ENCODE results near the gene PEX1. TPM values are rescaled to one million over a fixed set of nuclear protein-coding genes. Genes with fewer than 3 reads are reported as not detected.
"Not testable (repeated sequence)": the region's sequence is repeated elsewhere in the genome, so short reads cannot be mapped to it uniquely, and the experiment has no call there.

The PEX1 gene
- total RNA-seq, 2 experiments from 2014 or later = 12.9 to 13.2 TPM

DNA sequence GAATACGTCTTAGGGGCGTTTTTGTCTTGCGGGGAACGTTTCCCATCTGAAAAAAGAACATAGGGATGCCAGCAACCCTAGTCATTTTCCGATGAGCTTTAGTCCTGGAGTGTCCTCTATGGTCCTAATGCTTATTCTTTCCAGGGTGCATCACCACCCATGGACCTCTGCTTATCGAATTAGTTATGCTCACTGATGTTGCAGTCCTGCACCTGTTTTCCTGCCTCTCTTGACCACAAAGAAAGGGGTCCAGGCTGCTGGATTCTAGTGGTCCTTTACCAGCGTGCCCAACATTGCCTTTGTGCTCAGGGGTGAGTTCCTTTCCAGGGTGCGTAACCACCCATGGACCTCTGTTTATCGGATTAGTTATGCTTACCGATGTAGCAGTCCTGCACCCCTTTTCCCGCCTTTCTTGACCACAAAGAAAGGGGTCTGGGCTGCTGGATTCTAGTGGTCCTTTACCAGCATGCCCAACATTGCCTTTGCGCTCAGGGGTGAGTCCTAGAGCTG lies 53.0 kb downstream of the PEX1 start:
- DNase-seq; H3K27ac Mint-ChIP-seq; H3K4me1 Mint-ChIP-seq (ENCODE audit: low read depth); intact Hi-C loops (cut with micrococcal nuclease); H3K4me3 Mint-ChIP-seq; H3K9me3 Mint-ChIP-seq; H3K27me3 Mint-ChIP-seq (ENCODE audit: low read depth); H3K36me3 Mint-ChIP-seq (ENCODE audit: low read depth): not testable (repeated sequence)
- CTCF ChIA-PET = interaction anchor here (1.2 kb wide), 1 partner anchor 14 kb away, joined by 4 read pairs; no protein-coding TSS in a partner anchor

DNA sequence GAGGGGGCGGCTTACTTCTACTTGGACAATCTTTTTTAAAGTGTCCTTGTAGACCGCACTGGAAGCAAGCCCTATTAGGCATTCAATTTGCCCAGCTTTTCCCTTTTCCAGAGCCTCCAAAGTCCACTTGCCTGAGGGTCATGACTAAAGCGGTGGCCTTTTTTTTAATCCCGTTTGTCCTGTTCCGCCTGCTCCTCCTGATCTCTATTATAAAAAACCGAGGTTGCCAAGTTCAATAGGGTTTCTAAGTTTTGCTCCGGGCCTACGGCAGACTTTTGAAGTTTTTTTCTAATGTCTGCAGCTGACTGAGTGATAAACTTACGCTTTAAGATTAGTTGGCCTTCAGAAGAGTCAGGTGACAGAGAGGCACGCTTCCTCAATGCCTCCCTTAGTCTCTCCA lies 54.3 kb downstream of the PEX1 start:
- intact Hi-C loops (cut with micrococcal nuclease) = not testable (repeated sequence)

DNA sequence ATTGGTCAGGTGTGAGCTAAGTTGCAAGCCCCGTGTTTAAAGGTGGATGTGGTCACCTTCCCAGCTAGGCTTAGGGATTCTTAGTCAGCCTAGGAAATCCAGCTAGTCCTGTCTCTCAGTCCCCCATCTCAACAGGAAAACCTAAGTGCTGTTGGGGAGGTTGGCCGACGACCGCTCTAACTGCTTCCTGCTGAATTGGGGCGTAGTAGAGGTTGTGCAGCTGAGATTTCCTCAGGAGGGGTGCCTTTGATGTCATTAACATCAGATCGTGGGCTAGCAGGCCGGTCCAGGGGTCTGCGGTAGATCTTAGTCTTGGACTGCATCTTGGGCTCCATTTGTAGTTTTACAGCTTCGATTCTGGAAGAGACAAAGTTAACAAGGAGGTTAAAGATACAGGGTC lies 59.7 kb downstream of the PEX1 start:
- H3K27me3 Mint-ChIP-seq (ENCODE audit: low read depth); H3K27ac Mint-ChIP-seq; DNase-seq; H3K4me3 Mint-ChIP-seq; H3K4me1 Mint-ChIP-seq (ENCODE audit: low read depth); H3K9me3 Mint-ChIP-seq; intact Hi-C loops (cut with micrococcal nuclease): not testable (repeated sequence)
- CTCF ChIA-PET = interaction anchor here (0.7 kb wide), 1 partner anchor 21 kb away, joined by 4 read pairs; the partner anchor contains the start of gene GATAD1
- peaks cover 11% of the 10 kb centered on the region for H3K36me3 Mint-ChIP-seq (ENCODE audit: low read depth)

More for the DNA sequence above, 54.3 kb downstream of the PEX1 start:
- DNase-seq; H3K9me3 Mint-ChIP-seq; H3K27ac Mint-ChIP-seq; H3K27me3 Mint-ChIP-seq (ENCODE audit: low read depth); CTCF ChIA-PET; H3K4me3 Mint-ChIP-seq; H3K4me1 Mint-ChIP-seq (ENCODE audit: low read depth); H3K36me3 Mint-ChIP-seq (ENCODE audit: low read depth): not testable (repeated sequence)

DNA sequence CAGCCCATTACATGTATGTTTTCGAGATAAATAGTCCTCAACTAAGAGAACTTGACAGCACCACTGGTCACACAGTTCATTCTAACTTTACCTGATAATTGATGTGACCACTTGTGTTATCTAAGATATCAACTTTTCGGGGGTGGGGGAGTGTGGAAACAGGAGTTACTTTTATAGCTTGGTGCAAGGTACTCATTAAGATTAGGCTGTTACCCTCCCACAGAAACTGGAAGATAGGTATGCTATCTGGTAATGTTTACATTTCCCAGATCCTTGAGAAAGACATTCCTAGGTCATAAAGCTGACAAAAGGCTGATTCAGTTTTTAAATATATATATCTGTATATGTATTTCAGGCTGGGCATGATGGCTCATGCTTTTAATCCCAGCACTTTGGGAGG lies 61.6 kb downstream of the PEX1 start:
- CTCF ChIA-PET = no interaction called here
- DNase-seq = no peak
- H3K27ac Mint-ChIP-seq = no peak overlapping the region
- H3K36me3 Mint-ChIP-seq (ENCODE audit: low read depth) = peaks cover 11% of the 10 kb centered on the region
- intact Hi-C loops (cut with micrococcal nuclease) = no loop called here
- no peak overlapping the region for H3K4me3 Mint-ChIP-seq
- H3K4me1 Mint-ChIP-seq (ENCODE audit: low read depth) = no peaks in the 10 kb centered on the region
- H3K9me3 Mint-ChIP-seq = peaks cover 8% of the 10 kb centered on the region
- H3K27me3 Mint-ChIP-seq (ENCODE audit: low read depth) = no peaks in the 10 kb centered on the region

DNA sequence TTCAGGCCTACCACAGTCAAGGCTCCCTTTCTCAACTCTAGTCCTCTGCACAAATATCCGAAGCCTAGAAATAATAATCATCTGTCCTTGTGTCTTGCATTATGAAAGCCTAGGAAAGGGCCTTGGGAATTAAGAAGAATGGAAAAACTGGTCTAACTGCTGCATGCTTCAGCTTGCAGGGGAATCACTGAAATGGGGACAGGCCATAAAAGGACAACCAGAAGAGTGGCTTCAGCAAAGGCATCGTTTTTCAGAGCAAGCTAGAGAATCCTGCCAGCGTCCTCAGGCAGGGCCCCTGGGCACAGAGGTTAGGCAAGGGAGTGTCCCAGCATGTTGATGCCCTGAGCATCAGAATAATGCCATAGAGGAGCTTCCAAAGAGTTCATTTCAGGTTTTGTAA lies 63.8 kb downstream of the PEX1 start:
- CTCF ChIA-PET = no interaction called here
- Mint-ChIP-seq H3K27me3 (ENCODE audit: low read depth) (no peaks in the 10 kb centered on the region), H3K4me1 (ENCODE audit: low read depth) (no peaks in the 10 kb centered on the region), H3K4me3 (no peak overlapping the region), H3K27ac (no peak overlapping the region), H3K9me3 (peaks cover 8% of the 10 kb centered on the region), H3K36me3 (ENCODE audit: low read depth) (peaks cover 10% of the 10 kb centered on the region)
- intact Hi-C loops (cut with micrococcal nuclease) = loop anchor here (5.0 kb wide), 2 partner anchors 582 to 1382 kb away; partner anchors contain the start of gene MTERF1
- DNase-seq = no peak

DNA sequence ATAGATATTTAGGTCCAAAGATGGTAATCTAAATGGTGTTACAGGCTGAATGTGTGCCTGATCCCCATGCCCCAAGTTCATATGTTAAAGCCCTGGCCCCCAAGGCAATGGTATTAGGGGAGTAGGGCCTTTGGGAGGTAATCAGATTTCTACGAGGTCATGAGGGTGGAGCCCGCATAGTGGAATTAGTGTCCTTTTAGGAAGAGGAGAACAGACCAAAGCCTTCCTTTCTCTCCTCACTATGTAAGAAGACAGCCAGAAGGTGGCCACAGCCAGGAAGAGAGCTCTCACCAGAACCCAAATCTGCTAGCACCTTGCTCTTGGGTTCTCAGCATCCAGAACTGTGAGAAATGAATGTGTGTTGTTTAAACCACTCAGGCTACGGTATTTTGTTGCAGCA lies 65.8 kb downstream of the PEX1 start:
- H3K4me3 Mint-ChIP-seq = no peak overlapping the region
- H3K36me3 Mint-ChIP-seq (ENCODE audit: low read depth) = peaks cover 1% of the 10 kb centered on the region
- intact Hi-C loops (cut with micrococcal nuclease) = loop anchor here (5.0 kb wide), 2 partner anchors 580 to 1380 kb away; partner anchors contain the start of gene MTERF1
- no peak overlapping the region for H3K27ac Mint-ChIP-seq
- no peak for DNase-seq
- H3K27me3 Mint-ChIP-seq (ENCODE audit: low read depth) = no peaks in the 10 kb centered on the region
- no peaks in the 10 kb centered on the region for H3K4me1 Mint-ChIP-seq (ENCODE audit: low read depth)
- H3K9me3 Mint-ChIP-seq = no peaks in the 10 kb centered on the region
- CTCF ChIA-PET = interaction anchor here (5.8 kb wide), 1 partner anchor 15 kb away, joined by 43 read pairs; the partner anchor contains the start of gene GATAD1

DNA sequence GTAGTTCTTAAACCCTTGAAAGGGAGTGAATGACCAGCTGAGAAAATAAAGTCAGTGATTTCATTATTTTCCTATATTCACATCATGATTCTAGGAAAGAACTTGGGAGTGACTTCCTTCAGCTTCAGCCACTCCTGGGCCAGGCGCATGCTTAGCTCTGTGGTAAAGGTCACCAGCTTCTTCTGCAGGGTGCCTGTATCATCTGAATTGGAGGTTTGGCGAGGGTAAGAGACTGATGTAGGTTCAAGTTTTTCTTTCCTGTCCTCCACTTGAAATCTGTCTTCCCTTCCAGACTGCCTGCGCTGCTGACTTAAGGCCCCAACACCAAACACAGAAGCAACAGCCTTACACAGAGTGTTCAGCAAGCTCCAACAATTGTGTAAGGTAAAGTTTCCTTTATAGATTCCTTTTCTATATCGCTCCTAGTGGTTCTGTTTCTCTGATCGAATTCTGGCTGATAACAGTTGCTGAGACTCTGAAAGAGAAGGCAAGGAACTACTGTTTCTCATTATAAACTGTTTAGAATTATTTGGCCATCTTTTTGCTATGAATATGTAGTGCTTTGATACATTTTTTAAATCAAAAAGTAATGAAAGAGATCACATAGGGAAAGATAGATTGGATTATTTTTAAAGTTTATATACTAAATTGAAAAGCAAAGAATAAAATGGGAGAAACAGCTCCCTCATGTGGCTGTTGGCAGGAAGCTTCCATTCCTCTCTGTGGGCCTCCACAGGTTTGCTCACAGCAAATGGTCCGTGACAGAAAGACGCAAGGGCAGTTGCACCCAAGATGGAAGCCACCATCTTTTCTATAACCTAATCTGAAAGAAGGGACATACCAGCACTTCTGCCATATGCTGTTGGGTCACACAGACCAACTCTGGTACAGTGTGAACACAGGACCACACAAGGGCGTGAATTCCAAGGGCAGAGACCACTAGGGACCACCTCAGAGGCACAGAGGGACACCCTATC lies 67.0 kb downstream of the PEX1 start:
- CTCF ChIA-PET = interaction anchor here (0.5 to 5.8 kb wide), 20 partner anchors 8 to 1833 kb away, joined by 3 to 43 read pairs (median 4); partner anchors contain the start of gene GATAD1
- peak; percentile 53 for DNase-seq
- Mint-ChIP-seq H3K4me3 (no peak overlapping the region), H3K27me3 (ENCODE audit: low read depth) (no peaks in the 10 kb centered on the region), H3K9me3 (no peaks in the 10 kb centered on the region), H3K36me3 (ENCODE audit: low read depth) (peaks cover 4% of the 10 kb centered on the region), H3K27ac (no peak overlapping the region), H3K4me1 (ENCODE audit: low read depth) (no peaks in the 10 kb centered on the region)
- intact Hi-C loops (cut with micrococcal nuclease) = loop anchor here (1.0 to 5.0 kb wide), 5 partner anchors 37 to 1379 kb away; partner anchors contain the start of genes LRRD1 and MTERF1

DNA sequence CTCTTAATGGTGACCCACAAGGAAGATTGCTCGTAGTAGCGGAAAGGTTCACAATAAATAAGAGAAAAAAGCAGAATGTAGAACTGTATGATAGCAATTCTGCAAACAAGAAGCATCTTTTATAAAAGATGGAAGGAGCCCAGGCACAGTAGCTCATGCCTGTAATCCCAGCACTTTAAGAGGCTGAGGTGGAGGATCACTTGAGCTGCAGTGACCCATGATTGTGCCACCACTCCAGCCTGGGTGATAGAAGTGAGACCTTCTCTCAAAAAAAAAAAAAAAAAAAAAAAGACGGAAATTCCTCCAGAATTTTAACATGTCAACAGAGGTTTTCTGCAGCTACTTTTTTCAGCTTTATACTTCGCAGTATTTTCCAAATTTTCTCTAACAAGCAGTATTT lies 67.8 kb downstream of the PEX1 start:
- Mint-ChIP-seq H3K27me3 (ENCODE audit: low read depth) (no peaks in the 10 kb centered on the region), H3K4me1 (ENCODE audit: low read depth) (no peaks in the 10 kb centered on the region), H3K36me3 (ENCODE audit: low read depth) (peaks cover 9% of the 10 kb centered on the region), H3K4me3 (no peak overlapping the region), H3K27ac (no peak overlapping the region), H3K9me3 (no peaks in the 10 kb centered on the region)
- CTCF ChIA-PET = interaction anchor here (0.5 to 5.8 kb wide), 14 partner anchors 8 to 307 kb away, joined by 3 to 43 read pairs (median 4); partner anchors contain the start of gene GATAD1
- intact Hi-C loops (cut with micrococcal nuclease) = loop anchor here (5.0 kb wide), 2 partner anchors 578 to 1378 kb away; partner anchors contain the start of gene MTERF1
- no peak for DNase-seq

DNA sequence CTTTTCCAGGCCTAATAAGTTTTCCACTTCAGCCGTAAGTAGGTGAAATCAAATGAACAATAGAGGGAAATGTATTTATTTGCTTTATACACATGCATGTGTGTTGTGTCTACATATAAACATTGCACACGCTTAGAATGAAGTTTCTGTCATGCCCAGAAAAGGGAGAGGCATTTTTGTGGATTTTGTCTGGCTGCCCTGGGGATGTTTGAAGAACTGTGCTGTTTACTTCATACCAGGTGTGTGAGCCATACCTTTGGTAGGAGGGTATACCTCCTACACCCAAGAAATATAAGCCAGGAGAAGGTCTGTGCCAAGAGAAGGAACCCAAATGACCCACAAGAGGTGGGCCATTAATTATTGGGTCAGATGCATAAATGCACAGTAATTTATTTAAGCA lies 68.2 kb downstream of the PEX1 start:
- Mint-ChIP-seq H3K4me1 (ENCODE audit: low read depth) (no peaks in the 10 kb centered on the region), H3K36me3 (ENCODE audit: low read depth) (peaks cover 9% of the 10 kb centered on the region), H3K27me3 (ENCODE audit: low read depth) (no peaks in the 10 kb centered on the region), H3K4me3 (no peak overlapping the region), H3K27ac (no peak overlapping the region), H3K9me3 (no peaks in the 10 kb centered on the region)
- CTCF ChIA-PET = interaction anchor here (0.6 to 5.8 kb wide), 8 partner anchors 10 to 284 kb away, joined by 4 to 43 read pairs (median 6); partner anchors contain the start of gene GATAD1
- no peak for DNase-seq
- intact Hi-C loops (cut with micrococcal nuclease) = loop anchor here (5.0 kb wide), 2 partner anchors 578 to 1378 kb away; partner anchors contain the start of gene MTERF1

DNA sequence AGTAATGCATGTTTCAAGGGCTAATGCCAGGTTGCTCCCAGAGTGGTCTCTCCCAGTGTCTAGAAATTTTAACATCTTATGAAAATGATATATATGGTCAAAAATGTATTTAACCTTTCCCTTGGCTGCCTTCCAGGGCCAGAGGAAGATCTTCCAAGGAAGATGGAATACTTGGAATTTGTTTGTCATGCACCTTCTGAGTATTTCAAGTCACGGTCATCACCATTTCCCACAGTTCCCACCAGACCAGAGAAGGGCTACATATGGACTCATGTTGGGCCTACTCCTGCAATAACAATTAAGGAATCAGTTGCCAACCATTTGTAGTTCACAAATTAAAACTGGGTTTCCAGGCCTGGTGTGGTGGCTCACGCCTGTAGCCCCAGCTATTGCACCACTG lies 72.1 kb downstream of the PEX1 start:
- CTCF ChIA-PET = no interaction called here

DNA sequence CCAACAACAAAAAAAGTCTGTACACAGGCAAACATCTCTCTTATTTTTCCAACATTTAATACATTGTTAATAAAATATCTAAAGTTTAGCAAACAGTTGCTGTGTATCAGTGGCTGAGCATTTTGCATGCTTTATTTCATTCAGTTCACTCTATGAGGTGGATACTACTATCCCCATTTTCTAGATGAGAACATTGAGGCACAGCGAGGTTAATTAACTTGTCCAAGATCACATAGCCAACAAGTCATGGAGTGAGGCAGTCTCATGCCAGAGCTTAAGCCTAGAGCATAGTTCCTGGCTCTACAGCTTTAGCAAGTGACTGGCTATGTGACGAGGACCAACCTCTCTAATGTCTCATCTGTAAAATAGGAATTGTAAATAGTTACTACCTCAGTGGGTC lies 76.7 kb downstream of the PEX1 start:
- Mint-ChIP-seq H3K27me3 (ENCODE audit: low read depth) (no peaks in the 10 kb centered on the region), H3K4me1 (ENCODE audit: low read depth) (peaks cover 6% of the 10 kb centered on the region), H3K27ac (no peak overlapping the region), H3K4me3 (no peak overlapping the region), H3K9me3 (no peaks in the 10 kb centered on the region), H3K36me3 (ENCODE audit: low read depth) (peaks cover 22% of the 10 kb centered on the region)
- CTCF ChIA-PET = interaction anchor here (1.1 kb wide), 1 partner anchor 510 kb away, joined by 3 read pairs; no protein-coding TSS in a partner anchor
- intact Hi-C loops (cut with micrococcal nuclease) = no loop called here
- DNase-seq = no peak

More for the DNA sequence above, 72.1 kb downstream of the PEX1 start:
- Mint-ChIP-seq H3K4me3 (no peak overlapping the region), H3K36me3 (ENCODE audit: low read depth) (peaks cover 12% of the 10 kb centered on the region), H3K9me3 (no peaks in the 10 kb centered on the region), H3K4me1 (ENCODE audit: low read depth) (no peaks in the 10 kb centered on the region), H3K27ac (no peak overlapping the region), H3K27me3 (ENCODE audit: low read depth) (no peaks in the 10 kb centered on the region)
- DNase-seq = no peak
- intact Hi-C loops (cut with micrococcal nuclease) = no loop called here

DNA sequence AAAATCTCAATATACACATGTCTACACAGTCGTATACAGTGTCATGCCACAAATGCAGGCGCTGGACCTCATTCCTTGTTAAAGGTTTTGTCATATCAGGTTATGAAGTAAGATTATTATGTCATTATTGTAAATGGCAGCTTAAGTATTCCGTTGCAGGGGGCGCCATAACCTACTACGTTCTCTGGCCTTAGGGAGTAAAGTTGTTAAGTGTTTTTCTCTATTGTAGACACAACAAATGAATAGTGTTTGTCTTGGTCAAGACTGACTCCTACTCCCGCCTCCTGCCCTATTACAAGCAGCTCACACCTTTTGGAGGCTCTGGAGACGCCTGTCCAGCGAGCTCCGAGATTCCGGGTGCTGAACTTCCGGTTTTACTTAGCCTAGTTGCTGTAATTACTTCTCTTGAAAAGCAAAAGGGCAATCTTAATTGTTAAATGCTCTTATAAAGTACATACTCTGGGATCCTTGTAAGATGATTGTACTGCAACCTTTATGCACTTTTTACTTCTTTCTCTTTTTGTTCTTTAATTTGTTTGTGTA lies 80.0 kb downstream of the PEX1 start:
- Mint-ChIP-seq H3K36me3 (ENCODE audit: low read depth) (peaks cover 11% of the 10 kb centered on the region), H3K4me3 (peak overlapping the region; percentile 82), H3K27ac (peak overlapping the region; percentile 84), H3K4me1 (ENCODE audit: low read depth) (peaks cover 12% of the 10 kb centered on the region), H3K27me3 (ENCODE audit: low read depth) (no peaks in the 10 kb centered on the region), H3K9me3 (no peaks in the 10 kb centered on the region)
- DNase-seq = peak; percentile 70
- intact Hi-C loops (cut with micrococcal nuclease) = loop anchor here (1.0 to 10.0 kb wide), 7 partner anchors 371 to 1183 kb away; partner anchors contain the start of genes AKAP9, FZD1, SAMD9 and VPS50
- CTCF ChIA-PET = interaction anchor here (0.6 to 6.3 kb wide), 17 partner anchors 10 to 618 kb away, joined by 3 to 84 read pairs (median 5); partner anchors contain the start of genes AKAP9, ANKIB1, KRIT1 and LRRD1
